Left cardiac atrium (tissue), 4 donors: ENCODE measurements around the gene CTNNBIP1. TPM values are rescaled to one million over a fixed set of nuclear protein-coding genes. Genes with fewer than 3 reads are reported as not detected.

Source experiments
- ATAC-seq, 2 donors: fragments of 200-7000 bp; cut with Tn5 transposase; one replicate each; pipeline ENCODE4 v1.9.1; 2020; ENCODE audit warnings: mild to moderate bottlenecking in 2 of 2, moderate library complexity in 2 of 2
- DNase-seq: peaks from one replicate; pipeline ENCODE4 v3.0.0-alpha.2; 2020
- intact Hi-C, 2 donors: fragments of 100-400 bp; cut with DNase I; formaldehyde crosslinking; loops; one replicate each; pipeline versions ENCODE4 v1.14.1 to v1.15.1; 2022 to 2023
- total RNA-seq, 2 donors: library from RNA; stranded (reverse); fragmentation: NEBNext Ultra II Directional; extraction: Animal tissue kit (Norgen Biotek cat#: 25700); gene quantifications; one replicate each; pipeline ENCODE4 v1.2.1, GENCODE V29; 2021
- donor health status: DM: no; HTN: yes; CAD: no.
- donor health status: DM: no; HTN: yes; CAD: no; lungs with severe emphysema.
- donor health status: DM: yes; HTN: yes; CAD: no.
- donor health status: Dilated cardiomyopathy.

Gene CTNNBIP1
- total RNA-seq, 2 donors from 2014 or later, result 32.2 to 34.1 TPM

DNA sequence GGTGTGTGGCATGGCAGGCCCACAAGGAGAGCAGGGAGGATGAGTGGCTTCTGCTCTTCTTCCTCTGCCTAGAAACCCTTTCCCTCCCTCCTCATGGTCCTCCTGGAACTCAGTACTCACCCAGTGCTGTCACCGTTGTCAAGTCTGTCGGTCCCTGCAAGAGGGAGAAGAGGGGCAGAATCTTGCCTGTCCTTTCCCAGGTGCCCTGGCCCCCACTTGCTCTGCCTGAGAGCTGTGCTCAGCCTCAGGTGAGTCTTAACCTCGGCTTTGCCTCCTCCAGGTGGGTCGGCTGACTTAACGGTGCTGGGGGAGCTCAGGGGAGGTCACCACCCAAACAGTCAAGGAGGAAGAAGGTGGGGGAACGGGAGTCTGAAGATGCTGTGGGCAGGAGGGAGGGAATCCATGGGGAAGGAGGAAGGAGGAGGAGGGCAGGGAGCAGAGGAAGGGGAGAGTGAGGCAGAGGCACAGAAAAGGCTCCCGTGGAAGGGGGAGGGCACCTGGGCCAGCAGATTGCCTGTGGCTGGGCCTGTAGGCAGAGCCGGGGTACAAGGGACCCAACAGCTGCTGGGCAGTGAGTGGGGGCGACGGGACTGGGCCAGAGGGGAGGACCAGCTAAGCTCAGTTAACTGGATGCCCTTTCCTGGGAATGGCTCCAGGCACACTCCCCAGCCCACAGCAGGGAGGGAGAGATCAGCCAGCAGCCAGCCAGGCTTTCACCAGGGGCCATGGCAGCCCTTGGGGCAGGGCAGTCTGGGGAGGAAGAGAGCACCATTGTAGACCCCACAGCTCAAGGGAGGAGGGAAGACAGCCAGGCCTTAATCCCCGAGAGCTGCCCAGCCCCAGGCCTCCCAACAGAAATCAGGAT lies 26.3 kb downstream of the CTNNBIP1 start:
- ATAC-seq, result peak; percentile 18 to 31
- intact Hi-C loops, result no loop called here
- DNase-seq, result no peak

DNA sequence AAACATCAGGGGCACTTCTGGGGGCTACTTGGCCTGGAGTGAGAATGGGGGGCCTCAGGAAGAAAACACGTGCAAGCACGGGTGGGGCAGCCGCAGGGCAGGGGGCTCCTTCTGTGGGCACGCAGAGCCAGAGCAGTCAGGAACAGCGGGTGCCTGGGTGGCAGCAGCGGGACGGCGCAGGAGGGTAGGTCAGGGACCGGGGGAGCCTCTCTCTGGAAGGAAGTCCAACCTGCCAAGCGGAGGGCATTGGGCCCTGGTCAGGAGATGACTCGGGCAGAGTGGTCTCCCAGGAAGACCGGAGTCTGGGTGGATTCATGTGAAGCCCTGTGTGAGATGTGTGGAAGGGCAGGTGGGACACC lies 27.1 kb downstream of the CTNNBIP1 start:
- intact Hi-C loops, result no loop called here
- no peak for DNase-seq
- ATAC-seq, result no peak

DNA sequence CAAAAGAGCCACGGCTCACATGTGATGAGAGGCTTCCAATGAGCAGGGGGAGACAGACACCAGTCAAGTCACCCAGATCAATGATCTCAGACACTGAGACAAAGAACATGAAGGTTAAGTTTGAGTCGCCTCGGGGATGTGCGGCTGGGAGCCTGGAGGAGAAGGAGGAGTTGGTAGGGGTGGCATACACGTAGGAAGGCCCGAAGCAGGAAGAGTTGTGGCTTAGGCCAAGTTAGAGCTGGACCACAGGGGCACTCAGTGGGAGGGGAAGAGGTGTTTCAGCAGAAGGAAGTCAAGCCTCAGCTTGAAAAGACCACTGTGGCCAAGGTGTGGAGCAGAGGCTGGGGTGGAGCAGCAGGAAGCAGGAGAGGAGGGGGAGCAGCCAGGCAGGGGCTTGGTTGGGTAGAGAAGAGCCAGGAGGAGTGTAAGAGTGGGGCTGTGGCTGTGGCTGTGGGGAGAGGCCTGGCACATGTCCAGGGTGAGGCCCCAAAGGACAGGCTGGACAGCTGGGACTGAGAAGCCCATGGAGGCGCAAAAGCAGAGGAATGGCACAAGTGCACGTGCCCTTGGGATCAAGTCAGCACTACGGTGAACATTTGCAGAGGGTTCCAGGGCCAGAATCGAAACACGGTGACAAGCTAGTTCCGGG lies 27.6 kb downstream of the CTNNBIP1 start:
- DNase-seq (no peak), ATAC-seq (no peak)
- intact Hi-C loops, result no loop called here

DNA sequence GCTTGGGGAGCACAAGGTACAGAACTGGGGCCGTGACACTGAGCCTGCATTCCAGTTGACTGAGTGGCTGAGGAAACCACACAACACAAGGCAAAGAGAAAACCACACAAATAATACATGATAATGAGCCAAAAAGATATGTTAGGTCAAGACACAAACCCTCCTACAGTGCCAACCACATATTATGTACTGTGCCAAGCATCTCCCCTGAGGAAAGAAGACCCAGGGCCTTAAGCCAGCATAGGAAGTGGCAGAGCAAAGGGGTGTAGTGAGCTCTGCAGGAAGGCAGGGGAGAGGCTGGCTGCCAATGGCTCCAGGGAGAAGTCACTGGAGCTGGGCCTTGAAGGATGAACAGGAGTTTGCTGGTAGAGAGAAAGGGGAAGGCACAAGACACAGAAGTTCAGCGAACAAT lies 28.2 kb downstream of the CTNNBIP1 start:
- DNase-seq, result no peak
- no peak for ATAC-seq
- intact Hi-C loops, result no loop called here

DNA sequence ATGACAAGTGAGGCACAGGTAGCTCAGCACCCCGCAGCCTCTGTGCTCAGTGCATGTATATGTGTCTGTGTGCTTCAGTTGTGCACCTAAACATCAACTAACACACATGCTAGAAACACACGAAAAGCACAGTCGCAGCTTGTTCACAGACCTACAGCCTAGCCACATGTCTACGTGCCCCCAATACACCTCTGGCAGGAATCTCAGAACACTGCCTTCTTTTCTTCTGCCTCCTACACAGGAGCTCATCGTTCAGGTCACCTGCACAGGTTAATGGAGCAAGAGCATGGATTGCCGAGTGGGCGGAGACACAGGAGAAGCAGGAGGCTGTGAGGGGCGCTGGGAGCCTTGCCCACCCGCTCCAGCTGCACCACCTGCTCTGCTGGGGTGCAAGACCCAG lies 31.7 kb downstream of the CTNNBIP1 start:
- DNase-seq, result no peak
- no peak for ATAC-seq
- intact Hi-C loops, result no loop called here

DNA sequence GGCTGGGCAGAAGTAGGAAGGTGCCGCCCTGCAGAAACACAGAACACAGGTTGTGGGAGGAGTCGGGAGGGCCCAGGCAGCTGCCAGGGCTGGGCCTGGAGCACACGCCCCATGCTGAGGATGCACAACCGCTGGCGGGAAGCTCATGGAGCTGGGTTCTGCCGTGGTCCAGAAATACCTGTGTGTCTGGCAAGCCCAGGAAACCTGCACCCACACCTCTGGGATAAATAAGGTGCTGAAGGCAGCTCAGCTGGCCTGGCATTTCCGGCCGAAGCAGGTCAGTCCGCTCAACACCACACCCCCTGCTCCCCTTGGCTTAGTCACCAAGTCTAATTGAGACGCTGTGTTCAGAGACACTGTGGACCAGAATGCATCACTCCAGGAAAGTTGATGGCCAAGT lies 32.1 kb downstream of the CTNNBIP1 start:
- no peak for ATAC-seq
- intact Hi-C loops, result no loop called here
- no peak for DNase-seq

DNA sequence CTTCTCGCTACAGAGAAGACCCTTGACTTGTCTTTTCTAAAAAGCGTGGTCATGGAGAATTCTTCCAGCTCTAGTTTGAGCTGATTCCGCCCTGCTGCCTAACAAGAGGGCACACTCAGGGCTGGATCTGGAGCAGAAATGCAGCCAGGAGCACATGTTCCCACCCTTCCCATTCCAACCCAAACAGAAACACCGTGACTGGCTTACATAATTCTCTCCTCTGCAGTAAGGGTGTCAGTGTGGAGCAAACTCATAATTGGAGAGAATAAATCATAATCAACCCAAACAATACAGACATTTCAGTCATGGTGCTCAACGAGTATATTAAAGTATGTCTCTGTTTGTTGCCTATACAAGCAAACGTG lies 34.5 kb downstream of the CTNNBIP1 start:
- DNase-seq (no peak), ATAC-seq (peak in 1 of 2 donors; percentile 56)
- intact Hi-C loops, result loop anchor here in 1 of 2 donors (1.0 to 2.0 kb wide), 2 partner anchors 39 to 67 kb away; partner anchors contain the start of genes LZIC and NMNAT1

DNA sequence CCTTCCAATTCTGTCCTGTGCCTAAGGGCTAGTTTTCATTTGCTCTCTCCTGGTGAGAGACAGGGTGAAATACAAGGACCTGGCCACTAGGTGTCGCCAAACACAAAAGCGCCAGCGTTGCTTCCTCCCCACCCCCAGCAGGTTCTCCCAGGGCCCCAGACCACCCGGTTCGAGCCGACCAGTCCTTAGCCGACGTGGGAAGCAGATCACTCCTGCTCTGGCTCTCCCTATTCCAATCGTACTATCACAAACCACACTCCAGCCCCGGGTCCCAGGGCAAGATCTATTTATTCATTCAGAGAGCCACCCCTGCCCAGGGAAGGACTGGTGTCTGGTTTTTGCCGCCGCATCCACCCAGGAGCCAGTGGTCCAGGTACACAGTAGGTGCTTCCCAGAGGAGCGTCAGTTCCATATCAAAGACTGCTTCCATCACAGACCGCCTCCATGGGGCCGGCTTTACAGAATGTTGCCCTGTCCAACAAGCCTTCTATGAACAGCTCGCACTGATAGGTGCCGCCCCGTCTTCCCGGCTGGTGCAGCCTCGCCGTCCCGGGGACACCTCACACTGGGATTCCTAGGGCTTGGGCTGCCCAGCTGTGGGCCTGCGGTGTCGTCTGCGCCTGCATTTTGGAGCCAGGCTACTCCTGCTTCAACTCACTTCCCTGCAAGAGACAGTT lies 35.0 kb downstream of the CTNNBIP1 start:
- peak; percentile 78 for DNase-seq
- intact Hi-C loops, result loop anchor here in 1 of 2 donors (1.0 to 2.0 kb wide), 2 partner anchors 39 to 68 kb away; partner anchors contain the start of genes LZIC and NMNAT1
- ATAC-seq, result peak; percentile 87 to 89

DNA sequence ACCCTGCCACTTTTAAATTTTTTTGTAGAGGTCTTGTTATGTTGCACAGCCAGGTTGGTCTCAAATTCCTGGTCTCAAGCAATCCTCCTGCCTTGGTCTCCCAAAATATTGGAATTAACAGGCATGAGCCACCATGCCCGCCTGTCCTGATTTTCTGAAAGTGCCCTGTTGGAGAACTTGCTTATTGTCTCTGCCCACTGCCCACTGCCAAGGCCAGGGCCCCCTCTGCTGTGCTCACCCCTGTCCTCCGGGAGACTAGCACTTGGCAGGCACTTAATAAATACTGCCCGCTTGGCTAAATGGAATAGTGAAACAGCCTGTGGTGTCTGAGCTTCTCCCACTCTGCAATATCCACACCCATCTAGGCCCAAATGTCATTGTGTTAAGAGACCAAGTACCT lies 35.7 kb downstream of the CTNNBIP1 start:
- ATAC-seq (no peak), DNase-seq (no peak)
- intact Hi-C loops, result loop anchor here in 1 of 2 donors (2.0 kb wide), 1 partner anchor 68 kb away; the partner anchor contains the start of genes LZIC and NMNAT1

DNA sequence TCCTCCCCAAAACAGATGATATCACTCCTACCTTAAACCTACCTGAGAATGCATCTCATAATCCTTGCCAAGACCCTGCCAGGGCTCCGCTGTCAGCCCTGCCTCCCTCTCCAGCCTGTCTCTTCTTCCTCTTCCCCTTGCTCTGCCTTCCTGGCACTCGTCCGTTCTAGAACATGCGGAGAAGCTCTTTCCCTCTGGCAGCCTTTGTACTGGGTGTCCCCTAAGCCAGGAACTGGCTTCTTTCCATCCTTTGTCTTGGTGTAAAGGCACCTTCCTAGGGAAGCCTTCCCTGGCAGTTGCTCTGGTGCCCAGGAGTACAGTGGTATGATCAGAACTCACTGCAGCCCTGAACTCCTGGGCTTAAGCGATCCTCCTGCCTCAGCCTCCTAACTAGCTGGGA lies 36.1 kb downstream of the CTNNBIP1 start:
- intact Hi-C loops, result loop anchor here in 1 of 2 donors (2.0 kb wide), 1 partner anchor 69 kb away; the partner anchor contains the start of genes LZIC and NMNAT1
- no peak for DNase-seq
- no peak for ATAC-seq

DNA sequence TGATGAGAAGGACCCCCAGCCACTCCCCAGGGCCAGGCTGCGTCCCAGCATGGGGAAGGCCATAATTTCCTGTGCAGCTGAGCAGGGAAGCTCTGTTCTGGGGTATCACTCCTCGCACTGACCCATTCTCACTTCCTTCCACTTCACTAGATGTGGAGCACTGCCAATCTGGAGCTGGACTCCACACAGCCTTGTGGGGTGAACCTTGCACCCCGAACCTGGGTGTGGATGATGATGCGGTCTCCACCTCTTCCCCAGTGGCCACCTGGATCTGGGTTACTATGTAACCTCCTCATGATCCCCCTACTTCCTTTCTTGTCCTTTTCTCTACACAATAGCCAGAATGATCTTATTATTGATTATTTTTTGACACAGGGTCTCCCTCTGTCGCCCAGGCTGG lies 36.7 kb downstream of the CTNNBIP1 start:
- intact Hi-C loops, result no loop called here
- ATAC-seq, result no peak
- DNase-seq, result no peak

DNA sequence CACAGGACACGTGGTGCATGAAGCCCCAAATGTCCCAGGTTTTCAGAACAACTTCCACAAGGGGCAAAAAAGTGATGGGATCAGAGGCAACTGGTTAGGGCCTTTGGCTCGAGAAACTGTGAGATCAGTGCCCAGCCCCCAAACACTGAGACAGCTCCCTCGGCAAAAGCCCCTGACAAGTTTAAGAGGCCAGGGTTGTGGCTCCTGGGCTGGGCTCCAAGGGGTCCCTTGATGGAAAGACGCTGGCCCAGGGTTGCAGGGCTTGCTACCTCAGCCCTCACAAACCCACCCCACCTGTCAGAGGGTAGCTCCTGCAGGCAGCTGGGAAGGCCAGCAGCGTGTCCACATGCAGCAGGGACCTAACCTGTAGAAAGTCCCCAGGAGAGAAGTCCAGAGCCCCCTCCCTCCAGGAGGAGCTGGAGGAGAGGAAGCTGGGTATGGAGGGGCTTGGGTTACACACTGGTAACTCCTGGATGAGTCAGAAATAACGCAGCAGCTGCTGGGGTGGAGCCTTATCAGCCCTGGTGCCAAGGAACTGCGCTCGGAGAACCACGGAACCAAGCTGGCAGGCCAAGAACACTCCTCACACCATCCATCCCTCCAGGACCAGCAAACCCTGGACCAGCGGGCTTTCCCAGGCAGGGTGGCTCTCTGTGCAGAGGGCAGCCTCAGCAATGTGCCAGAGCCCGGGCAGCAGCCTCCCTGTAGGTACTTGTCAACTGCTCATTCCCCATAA lies 37.5 kb downstream of the CTNNBIP1 start:
- DNase-seq (no peak), ATAC-seq (no peak)
- intact Hi-C loops, result no loop called here

DNA sequence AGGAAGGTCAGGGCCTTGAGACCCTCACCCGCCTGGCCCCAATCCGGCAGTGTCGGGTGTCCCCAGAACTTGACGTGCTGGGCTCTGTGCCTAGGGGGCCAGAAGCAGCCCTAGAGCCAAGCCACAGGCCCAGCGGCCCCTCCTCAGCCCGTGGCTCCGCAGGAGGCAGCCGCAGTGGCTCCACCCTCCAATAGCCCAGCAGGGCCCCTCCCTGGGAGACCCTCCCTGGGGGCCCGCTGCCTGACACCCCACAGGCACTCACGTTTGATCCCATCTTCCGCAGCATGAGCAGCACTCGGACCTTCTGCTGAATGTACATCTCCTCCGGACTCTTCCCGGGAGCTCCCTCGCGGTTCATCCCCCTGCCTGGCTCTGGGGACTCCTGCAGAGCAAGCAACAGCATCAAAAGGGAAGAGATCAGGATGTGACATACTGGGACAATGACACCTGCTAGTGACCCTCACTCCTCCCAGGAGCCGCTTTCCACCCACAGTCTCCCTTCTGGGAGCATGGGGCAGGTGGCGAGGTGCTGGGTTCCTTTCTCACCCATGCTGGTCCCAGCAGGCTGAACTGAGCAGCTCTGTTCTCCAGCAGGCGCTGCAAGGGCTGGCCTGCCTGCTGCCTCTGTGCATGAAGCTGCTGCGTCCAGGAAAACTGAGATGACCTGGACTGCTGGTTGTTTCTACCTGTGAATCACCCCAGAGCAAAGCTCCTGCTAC lies 38.2 kb downstream of the CTNNBIP1 start:
- intact Hi-C loops, result no loop called here
- no peak for DNase-seq
- ATAC-seq, result no peak

DNA sequence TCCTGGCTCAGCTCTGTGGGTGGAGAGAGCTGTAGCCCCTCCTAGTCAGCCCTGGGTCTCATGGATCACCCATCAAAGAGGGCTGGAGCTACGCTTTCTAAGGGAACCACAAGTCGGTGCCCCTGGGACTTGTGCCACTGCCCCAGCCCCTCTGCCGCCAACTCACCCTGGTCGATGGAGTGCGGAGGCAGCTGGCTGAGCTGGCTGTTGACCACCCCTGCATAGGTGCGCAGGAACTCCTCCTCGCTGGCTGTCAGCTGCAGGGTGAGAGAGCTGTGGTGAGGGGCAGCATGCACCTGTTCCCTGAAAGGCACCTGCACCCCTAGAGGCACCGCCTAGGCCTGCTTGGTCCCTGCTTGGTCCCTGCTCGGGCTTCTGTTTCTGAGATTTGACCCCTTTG lies 39.0 kb downstream of the CTNNBIP1 start:
- no peak for DNase-seq
- ATAC-seq, result no peak
- intact Hi-C loops, result no loop called here

DNA sequence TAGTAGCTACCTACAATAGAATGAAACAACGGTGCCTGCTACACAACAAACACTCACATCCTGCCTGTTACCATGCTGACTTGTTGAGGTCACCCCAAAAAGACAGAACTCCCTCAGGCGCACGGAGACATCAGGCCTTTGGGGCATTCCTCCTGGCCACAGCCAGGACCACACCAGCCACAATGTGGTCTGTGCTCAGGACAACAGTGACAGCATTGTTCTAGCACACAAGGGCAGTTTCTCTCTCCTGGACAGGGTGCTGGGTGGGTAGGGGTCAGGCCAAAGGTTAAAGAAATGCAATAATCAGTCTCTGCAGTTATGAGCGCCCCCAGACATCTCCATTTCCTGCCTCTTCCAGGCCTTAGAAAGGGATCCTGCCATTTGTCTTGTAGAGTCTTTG lies 39.5 kb downstream of the CTNNBIP1 start:
- intact Hi-C loops, result no loop called here
- DNase-seq (no peak), ATAC-seq (no peak)

DNA sequence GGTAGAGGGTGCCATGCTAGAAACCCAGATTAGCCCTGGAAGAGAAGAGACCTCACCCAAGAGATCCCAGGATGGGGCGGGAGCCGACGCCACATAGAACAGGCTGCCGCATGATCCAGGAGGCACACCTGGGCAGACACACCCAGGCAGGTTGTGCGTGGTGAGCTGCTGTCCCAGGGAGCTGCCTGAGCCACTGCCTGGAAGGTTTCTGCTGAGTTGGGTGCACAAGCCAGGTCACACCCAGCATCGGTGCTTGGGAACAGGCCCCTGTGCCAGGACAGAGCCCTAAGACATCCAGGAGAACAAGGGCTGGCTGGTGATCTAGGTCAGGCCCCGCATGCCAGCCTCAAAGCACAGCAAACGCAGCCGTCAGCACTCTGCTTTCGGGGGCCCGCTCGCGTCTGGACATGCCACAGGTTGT lies 40.2 kb downstream of the CTNNBIP1 start:
- intact Hi-C loops, result loop anchor here (5.0 to 10.0 kb wide), 3 partner anchors 83 to 238 kb away; no protein-coding TSS in a partner anchor
- DNase-seq, result no peak
- ATAC-seq, result no peak

DNA sequence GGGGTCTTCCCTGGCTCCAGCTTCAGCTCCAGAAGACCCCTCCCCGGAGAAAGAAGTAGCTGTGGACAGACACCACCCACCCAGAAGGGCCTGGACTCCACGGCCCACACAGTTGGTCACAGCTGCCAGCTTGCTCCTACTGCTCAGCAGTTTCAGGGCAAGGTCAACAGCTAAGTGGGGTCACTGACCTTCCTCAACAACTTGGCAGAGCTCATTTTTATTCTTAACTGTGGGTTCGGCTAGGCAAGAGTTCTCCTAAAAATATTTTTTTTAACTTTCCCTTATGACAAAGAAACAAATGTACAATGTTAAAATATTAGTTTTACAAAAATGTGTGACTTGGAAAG lies 41.9 kb downstream of the CTNNBIP1 start:
- DNase-seq (no peak), ATAC-seq (no peak)
- intact Hi-C loops, result loop anchor here (5.0 to 10.0 kb wide), 3 partner anchors 81 to 236 kb away; no protein-coding TSS in a partner anchor

DNA sequence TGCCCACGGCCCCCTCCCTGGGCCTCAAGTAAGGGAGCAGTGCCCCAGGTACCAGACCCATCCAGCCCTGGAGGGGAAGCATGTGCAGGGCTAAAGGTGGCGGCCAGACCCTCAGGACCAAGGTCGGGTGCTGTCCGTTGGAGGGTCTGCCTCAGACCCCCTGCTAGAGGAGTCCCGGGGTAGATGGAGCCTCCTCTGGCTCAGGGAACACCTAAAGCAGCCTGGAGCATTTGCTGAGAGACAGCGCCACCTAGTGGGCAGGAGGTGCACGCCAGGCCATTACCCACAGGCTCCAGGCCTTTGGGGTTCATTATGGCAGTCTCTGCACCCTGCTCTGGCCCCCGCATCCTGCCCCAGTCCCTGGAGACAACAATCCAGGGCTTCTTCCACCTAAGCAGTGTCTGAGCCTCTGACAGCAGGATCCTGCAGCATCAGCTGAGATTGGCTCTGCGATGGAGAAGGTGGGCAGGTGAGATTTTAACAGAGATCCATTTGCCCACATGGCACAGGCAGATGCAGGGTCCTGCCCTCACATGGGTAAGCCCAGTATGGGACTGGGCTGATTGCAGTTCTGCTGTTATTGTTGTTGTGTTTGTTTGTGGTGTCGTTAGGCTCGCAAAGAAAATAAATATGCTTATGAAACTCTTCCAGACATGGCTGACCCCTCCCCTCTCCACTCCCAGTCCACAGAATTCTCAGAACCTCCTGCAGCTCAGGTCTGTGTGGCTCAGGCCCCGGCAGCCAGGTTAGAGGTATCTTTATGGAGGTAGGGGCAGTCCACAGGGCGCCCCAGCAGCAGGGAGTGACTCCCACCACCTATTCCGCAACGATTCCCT lies 42.4 kb downstream of the CTNNBIP1 start:
- ATAC-seq (peak; percentile 88 to 91), DNase-seq (peak; percentile 80)
- intact Hi-C loops, result loop anchor here (2.0 to 10.0 kb wide), 5 partner anchors 80 to 241 kb away; no protein-coding TSS in a partner anchor
